Measurements from ENCODE around the gene NR2C2. TPM values are rescaled to one million over a fixed set of nuclear protein-coding genes. Genes with fewer than 3 reads are reported as not detected.

NR2C2 gene
- total and polyA plus RNA-seq, 2 of the 13 experiments (the other 11 are each of a cell fraction or from before 2014, with no cell fraction given) = 7.8 to 11.8 TPM

DNA sequence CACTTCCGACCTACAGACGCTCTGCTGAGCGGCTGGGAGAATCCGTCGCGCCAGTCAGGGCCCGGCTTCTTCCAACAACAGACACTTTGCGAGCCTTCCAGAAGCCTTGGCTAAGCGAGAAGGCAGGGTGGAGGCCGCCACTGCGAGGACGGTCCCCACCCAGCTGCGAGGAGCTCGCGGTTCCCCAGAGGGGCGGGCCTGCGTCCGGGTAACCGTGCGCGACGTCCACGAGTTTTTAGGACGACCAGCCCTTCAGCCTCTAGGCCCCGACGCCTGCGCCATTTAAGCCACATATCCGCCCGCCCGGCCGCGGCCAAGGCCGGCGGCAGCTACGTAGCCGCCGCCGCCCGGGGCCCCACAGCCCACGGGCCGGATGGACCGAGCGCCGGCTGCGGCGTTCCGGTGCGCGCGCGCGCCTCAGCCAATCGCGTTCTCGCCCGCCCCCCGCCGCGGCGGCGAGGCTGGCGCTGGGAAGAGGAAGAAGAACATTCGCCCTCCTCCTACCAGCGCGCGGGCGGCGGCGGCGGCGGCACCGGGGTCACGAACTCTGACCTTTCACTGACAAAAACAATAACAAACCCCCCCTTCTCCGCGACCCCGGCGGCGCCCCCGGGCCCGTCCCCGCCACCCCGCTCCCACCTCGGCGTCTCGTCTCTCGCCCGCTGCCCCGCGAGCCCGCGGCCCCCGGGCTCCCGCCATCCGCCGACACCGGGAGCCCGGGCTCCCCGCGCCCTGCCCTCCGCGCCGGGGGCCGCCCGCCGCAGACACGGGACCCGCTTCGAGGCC, at the start of gene NR2C2 (continued):
- TF ChIP-seq ZMYM4 (CRISPR knock-in tag; IDR thresholded peaks at IDR 0.05) (peak; percentile 43; the same call in 1 of the 2 replicates), EEA1 (CRISPR knock-in tag; IDR thresholded peaks at IDR 0.05; ENCODE audit: borderline replicate concordance) (no peak), ZNF350 (CRISPR knock-in tag; IDR thresholded peaks at IDR 0.05; ENCODE audit: borderline replicate concordance, low read depth) (peak; percentile 40; the same call in 1 of the 2 replicates), CAMTA2 (CRISPR knock-in tag; IDR thresholded peaks at IDR 0.05; ENCODE audit: borderline replicate concordance) (no peak), NFRKB (IDR thresholded peaks at IDR 0.05) (no peak), DMAP1 (CRISPR knock-in tag; IDR thresholded peaks at IDR 0.05) (peak; percentile 70), TBL1XR1 (IDR thresholded peaks at IDR 0.05; ENCODE audit: borderline replicate concordance, low read length, partially characterized antibody) (no peak), ZBTB3 (CRISPR knock-in tag; IDR thresholded peaks at IDR 0.05; ENCODE audit: borderline replicate concordance, low read depth) (no peak), GLI4 (CRISPR knock-in tag; IDR thresholded peaks at IDR 0.05; ENCODE audit: borderline replicate concordance) (no peak), KLF12 (CRISPR knock-in tag; IDR thresholded peaks at IDR 0.05; ENCODE audit: borderline replicate concordance) (0 out of 2 replicates have a peak, but pooled peaks have one; percentile 49), SP1 (IDR thresholded peaks at IDR 0.05) (no peak), SP1 (CRISPR knock-in tag; IDR thresholded peaks at IDR 0.05) (no peak)
- TF ChIP-seq, protein P1, sequence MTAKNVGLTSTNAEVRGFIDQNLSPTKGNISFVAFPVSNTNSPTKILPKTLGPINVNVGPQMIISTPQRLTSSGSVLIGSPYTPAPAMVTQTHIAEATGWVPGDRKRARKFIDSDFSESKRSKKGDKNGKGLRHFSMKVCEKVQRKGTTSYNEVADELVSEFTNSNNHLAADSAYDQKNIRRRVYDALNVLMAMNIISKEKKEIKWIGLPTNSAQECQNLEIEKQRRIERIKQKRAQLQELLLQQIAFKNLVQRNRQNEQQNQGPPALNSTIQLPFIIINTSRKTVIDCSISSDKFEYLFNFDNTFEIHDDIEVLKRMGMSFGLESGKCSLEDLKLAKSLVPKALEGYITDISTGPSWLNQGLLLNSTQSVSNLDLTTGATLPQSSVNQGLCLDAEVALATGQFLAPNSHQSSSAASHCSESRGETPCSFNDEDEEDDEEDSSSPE (CRISPR knock-in tag; IDR thresholded peaks at IDR 0.05) = peak; percentile 84
- TF ChIP-seq, protein P2, sequence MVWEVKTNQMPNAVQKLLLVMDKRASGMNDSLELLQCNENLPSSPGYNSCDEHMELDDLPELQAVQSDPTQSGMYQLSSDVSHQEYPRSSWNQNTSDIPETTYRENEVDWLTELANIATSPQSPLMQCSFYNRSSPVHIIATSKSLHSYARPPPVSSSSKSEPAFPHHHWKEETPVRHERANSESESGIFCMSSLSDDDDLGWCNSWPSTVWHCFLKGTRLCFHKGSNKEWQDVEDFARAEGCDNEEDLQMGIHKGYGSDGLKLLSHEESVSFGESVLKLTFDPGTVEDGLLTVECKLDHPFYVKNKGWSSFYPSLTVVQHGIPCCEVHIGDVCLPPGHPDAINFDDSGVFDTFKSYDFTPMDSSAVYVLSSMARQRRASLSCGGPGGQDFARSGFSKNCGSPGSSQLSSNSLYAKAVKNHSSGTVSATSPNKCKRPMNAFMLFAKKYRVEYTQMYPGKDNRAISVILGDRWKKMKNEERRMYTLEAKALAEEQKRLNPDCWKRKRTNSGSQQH (CRISPR knock-in tag; IDR thresholded peaks at IDR 0.05; ENCODE audit: low read depth) = no peak
- TF ChIP-seq, protein P3, sequence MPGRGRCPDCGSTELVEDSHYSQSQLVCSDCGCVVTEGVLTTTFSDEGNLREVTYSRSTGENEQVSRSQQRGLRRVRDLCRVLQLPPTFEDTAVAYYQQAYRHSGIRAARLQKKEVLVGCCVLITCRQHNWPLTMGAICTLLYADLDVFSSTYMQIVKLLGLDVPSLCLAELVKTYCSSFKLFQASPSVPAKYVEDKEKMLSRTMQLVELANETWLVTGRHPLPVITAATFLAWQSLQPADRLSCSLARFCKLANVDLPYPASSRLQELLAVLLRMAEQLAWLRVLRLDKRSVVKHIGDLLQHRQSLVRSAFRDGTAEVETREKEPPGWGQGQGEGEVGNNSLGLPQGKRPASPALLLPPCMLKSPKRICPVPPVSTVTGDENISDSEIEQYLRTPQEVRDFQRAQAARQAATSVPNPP (CRISPR knock-in tag; IDR thresholded peaks at IDR 0.05) = no peak
- TF ChIP-seq, protein P4, sequence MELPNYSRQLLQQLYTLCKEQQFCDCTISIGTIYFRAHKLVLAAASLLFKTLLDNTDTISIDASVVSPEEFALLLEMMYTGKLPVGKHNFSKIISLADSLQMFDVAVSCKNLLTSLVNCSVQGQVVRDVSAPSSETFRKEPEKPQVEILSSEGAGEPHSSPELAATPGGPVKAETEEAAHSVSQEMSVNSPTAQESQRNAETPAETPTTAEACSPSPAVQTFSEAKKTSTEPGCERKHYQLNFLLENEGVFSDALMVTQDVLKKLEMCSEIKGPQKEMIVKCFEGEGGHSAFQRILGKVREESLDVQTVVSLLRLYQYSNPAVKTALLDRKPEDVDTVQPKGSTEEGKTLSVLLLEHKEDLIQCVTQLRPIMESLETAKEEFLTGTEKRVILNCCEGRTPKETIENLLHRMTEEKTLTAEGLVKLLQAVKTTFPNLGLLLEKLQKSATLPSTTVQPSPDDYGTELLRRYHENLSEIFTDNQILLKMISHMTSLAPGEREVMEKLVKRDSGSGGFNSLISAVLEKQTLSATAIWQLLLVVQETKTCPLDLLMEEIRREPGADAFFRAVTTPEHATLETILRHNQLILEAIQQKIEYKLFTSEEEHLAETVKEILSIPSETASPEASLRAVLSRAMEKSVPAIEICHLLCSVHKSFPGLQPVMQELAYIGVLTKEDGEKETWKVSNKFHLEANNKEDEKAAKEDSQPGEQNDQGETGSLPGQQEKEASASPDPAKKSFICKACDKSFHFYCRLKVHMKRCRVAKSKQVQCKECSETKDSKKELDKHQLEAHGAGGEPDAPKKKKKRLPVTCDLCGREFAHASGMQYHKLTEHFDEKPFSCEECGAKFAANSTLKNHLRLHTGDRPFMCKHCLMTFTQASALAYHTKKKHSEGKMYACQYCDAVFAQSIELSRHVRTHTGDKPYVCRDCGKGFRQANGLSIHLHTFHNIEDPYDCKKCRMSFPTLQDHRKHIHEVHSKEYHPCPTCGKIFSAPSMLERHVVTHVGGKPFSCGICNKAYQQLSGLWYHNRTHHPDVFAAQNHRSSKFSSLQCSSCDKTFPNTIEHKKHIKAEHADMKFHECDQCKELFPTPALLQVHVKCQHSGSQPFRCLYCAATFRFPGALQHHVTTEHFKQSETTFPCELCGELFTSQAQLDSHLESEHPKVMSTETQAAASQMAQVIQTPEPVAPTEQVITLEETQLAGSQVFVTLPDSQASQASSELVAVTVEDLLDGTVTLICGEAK (IDR thresholded peaks at IDR 0.05) = no peak
- TF ChIP-seq, protein P4 (CRISPR knock-in tag; IDR thresholded peaks at IDR 0.05) = peak; percentile 31; the same call in 1 of the 2 replicates
